Body of pancreas (tissue), 4 donors: ENCODE data around the gene GABRG3. TPM values are rescaled to one million over a fixed set of nuclear protein-coding genes. Genes with fewer than 3 reads are reported as not detected.

ENCODE experiments used
- ATAC-seq: fragments of 150-250 bp; one replicate; pipeline ENCODE4 v1.9.1; 2016
- DNase-seq, 4 donors: peaks; one replicate each; pipeline ENCODE4 v3.0.0-alpha.2; 2019
- H3K27ac ChIP-seq, 4 donors: fragments of 200-600 bp; sonication (generic); 1 replicate in 3 of 4; 2 replicates in 1 of 4; pipeline versions ENCODE4 v1.5.1 to v1.6.1; 2016 to 2019; ENCODE audit warnings: mild to moderate bottlenecking in 1 of 4, mixed read lengths in 1 of 4, moderate library complexity in 1 of 4
- H3K27me3 ChIP-seq, 2 donors: fragments of 200-600 bp; sonication (generic); one replicate each; pipeline ENCODE4 v1.6.0; 2016; ENCODE audit warnings: mild to moderate bottlenecking in 1 of 2
- H3K36me3 ChIP-seq, 2 donors: fragments of 200-600 bp; sonication (generic); replicated peaks in 1 of 2; 2 replicates each; pipeline ENCODE4 v1.5.1; 2016; ENCODE audit warnings: low read depth in 2 of 2; ENCODE audit not compliant: insufficient read depth in 1 of 2
- H3K4me1 ChIP-seq: fragments of 200-600 bp; sonication (generic); one replicate; pipeline ENCODE4 v1.6.0; 2016
- H3K4me3 ChIP-seq, 2 donors: fragments of 200-600 bp; sonication (generic); 1 replicate in 1 of 2; 2 replicates in 1 of 2; pipeline ENCODE4 v1.5.1; 2016 to 2019
- H3K9me3 ChIP-seq, 3 donors: fragments of 200-600 bp; sonication (generic); 1 replicate in 2 of 3; 2 replicates in 1 of 3; pipeline ENCODE4 v1.5.1; 2016
- POLR2A ChIP-seq, 3 donors: fragments of 450-650 bp; IDR thresholded peaks; one replicate each; pipeline ENCODE4 v1.6.1; 2016; ENCODE audit warnings: antibody characterized with exemption in 3 of 3, mild to moderate bottlenecking in 2 of 3
- WGBS, 2 donors: methylation state at CpG; one replicate each; pipeline ENCODE4 v1.1.5; 2017; 5-methylcytosine and 5-hydroxymethylcytosine counted together
- intact Hi-C: fragments of 100-400 bp; cut with DNase I; formaldehyde crosslinking; loops from one replicate; pipeline ENCODE4 v1.15.1; 2023
- total RNA-seq, 2 donors: library from RNA; depleted of rRNA; stranded (reverse); fragments of >200 nt; gene quantifications; one replicate each; pipeline ENCODE4 v1.1.0, GENCODE V29; 2016
- TF ChIP-seq, protein P1 (sequence below), 7 experiments: fragments of 450-650 bp in 4 of 7; fragments of 200-600 bp in 3 of 7; sonication (generic) in 3 of 7; IDR thresholded peaks; one replicate each; pipeline ENCODE4 v1.5.1; 2016 to 2019; ENCODE audit warnings: antibody characterized with exemption in 7 of 7

GABRG3 gene
- total RNA-seq, 2 donors from 2014 or later: not detected

DNA sequence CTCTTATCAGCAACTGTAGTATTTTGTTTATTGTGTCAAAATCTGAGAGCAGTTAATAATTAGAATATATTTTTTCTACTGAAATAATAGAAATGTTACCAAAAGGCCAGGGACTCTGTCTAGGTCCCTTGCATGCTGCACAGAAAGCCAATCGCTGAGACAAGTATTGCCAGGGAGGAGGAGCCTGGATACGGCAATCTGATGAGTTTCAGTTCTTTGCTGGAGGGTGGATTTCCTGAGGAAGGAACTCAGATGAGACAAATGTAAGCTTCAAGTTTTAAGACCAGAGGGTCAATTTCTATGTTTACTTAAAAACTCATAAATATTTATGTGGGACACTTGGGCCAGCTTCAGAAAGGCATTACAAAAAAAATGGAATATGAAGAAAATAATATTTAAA is 252.2 kb downstream of the GABRG3 start:
- no peak overlapping the region for H3K4me3 ChIP-seq
- no peaks in the 10 kb centered on the region for H3K4me1 ChIP-seq
- TF ChIP-seq POLR2A (IDR thresholded peaks at IDR 0.05): no peak
- TF ChIP-seq, protein P1, sequence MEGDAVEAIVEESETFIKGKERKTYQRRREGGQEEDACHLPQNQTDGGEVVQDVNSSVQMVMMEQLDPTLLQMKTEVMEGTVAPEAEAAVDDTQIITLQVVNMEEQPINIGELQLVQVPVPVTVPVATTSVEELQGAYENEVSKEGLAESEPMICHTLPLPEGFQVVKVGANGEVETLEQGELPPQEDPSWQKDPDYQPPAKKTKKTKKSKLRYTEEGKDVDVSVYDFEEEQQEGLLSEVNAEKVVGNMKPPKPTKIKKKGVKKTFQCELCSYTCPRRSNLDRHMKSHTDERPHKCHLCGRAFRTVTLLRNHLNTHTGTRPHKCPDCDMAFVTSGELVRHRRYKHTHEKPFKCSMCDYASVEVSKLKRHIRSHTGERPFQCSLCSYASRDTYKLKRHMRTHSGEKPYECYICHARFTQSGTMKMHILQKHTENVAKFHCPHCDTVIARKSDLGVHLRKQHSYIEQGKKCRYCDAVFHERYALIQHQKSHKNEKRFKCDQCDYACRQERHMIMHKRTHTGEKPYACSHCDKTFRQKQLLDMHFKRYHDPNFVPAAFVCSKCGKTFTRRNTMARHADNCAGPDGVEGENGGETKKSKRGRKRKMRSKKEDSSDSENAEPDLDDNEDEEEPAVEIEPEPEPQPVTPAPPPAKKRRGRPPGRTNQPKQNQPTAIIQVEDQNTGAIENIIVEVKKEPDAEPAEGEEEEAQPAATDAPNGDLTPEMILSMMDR (IDR thresholded peaks at IDR 0.05): no peak
- DNase-seq (no peak), ATAC-seq (no peak)
- H3K27me3 ChIP-seq: no peaks in the 10 kb centered on the region
- no peak overlapping the region for H3K27ac ChIP-seq
- H3K9me3 ChIP-seq: no peaks in the 10 kb centered on the region
- H3K36me3 ChIP-seq: no peaks in the 10 kb centered on the region
- 44 to 53% methylated on average over 2 of the region's 2 CpGs for WGBS, 2 donors
- intact Hi-C loops: no loop called here

DNA sequence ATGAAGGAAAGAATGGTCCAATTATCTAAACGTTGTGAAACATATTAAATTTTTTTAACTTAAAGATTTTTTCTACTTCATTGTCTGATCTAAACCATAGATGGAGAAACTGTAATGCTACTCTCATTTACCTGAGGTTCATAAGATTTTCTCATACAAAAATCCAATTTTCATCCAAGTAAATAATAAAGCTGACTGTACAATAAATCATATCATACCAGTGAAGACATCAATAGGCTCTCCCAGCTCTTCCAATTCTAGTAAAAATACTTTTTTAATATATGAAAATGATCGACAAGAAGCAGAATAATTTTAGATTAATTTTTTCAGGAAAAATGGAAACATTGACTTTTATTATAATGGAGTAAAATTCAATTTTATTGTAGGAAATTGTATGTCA is 260.8 kb downstream of the GABRG3 start:
- 27 to 33% methylated on average over 2 of the region's 2 CpGs for WGBS, 2 donors

DNA sequence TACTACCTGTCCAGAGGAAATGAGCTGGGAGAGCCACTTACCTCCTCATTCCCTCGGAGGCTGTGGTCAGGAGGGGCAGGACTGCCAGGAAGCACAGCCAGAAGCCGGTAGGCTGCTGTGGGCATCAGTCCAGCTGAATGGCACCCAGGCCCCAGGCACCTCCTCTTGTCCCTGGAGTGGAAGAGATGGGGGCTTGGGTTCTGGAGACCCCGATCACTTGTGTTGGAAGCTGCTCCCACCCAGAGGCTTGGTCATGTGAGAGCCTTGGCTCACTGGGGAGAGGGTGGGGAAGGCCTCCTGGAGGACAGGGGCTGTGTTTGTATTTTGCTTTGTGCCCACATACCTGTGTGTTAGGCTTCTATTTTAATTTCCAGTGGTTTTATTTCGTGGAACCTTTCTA is 261.9 kb downstream of the GABRG3 start:
- Histone ChIP-seq H3K36me3 (no peaks in the 10 kb centered on the region), H3K27ac (no peak overlapping the region), H3K4me1 (no peaks in the 10 kb centered on the region), H3K27me3 (no peaks in the 10 kb centered on the region), H3K4me3 (no peak overlapping the region), H3K9me3 (no peaks in the 10 kb centered on the region)
- TF ChIP-seq, protein P1 (IDR thresholded peaks at IDR 0.05): no peak
- TF ChIP-seq POLR2A (IDR thresholded peaks at IDR 0.05): no peak
- 61 to 72% methylated on average over 4 of the region's 4 CpGs for WGBS, 2 donors
- intact Hi-C loops: no loop called here
- DNase-seq (no peak), ATAC-seq (no peak)

More for the DNA sequence above, 260.8 kb downstream of the GABRG3 start:
- no peak for ATAC-seq
- DNase-seq: no peak
- Histone ChIP-seq H3K27ac (no peak overlapping the region), H3K4me3 (no peak overlapping the region), H3K27me3 (no peaks in the 10 kb centered on the region), H3K4me1 (no peaks in the 10 kb centered on the region), H3K9me3 (no peaks in the 10 kb centered on the region), H3K36me3 (no peaks in the 10 kb centered on the region)
- TF ChIP-seq POLR2A (IDR thresholded peaks at IDR 0.05): no peak
- TF ChIP-seq, protein P1 (IDR thresholded peaks at IDR 0.05): no peak
- intact Hi-C loops: no loop called here

DNA sequence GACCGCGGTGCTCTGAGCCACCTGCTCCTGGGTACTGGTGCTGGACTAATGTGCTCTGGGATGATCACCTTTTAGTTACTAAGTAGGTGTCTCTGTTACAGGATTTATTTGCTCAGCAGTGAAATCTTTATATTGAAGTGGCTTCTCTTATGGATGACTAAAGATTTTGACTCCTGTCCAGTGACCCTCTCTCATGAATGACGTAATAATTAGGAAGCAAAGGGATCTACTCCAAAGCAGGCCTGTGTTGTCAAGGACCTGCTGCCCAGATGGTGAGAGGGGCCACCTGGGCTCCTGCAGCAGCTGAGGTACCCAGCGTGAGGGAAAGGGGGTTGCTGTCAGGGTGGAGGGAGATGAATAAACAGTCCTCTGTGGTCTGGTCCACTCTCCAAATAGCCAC is 263.6 kb downstream of the GABRG3 start:
- Histone ChIP-seq H3K4me3 (no peak overlapping the region), H3K4me1 (no peaks in the 10 kb centered on the region), H3K9me3 (no peaks in the 10 kb centered on the region), H3K36me3 (no peaks in the 10 kb centered on the region), H3K27ac (no peak overlapping the region), H3K27me3 (no peaks in the 10 kb centered on the region)
- no peak for ATAC-seq
- intact Hi-C loops: no loop called here
- WGBS, 2 donors: 54 to 73% methylated on average over 4 of the region's 4 CpGs
- DNase-seq: no peak
- TF ChIP-seq, protein P1 (IDR thresholded peaks at IDR 0.05): no peak
- no peak for TF ChIP-seq POLR2A (IDR thresholded peaks at IDR 0.05)

DNA sequence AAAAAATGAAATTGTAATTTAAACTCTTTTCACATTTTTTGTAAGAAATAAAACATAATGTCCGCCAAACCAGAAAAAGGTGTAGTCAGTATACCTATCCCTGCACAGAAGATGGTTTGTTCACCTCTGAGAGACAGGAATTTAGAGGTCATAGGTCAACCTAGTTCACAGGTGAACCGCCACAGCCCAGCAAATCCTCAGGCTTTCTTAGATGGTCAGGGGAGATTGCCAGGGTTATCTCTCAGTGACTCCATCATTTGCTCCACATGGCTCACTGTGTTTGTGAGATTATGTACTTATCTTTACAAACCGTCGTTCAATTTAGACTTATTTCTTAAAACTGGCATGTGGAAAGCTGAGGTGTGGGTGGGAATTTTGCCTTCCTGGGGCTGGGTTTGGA is 264.2 kb downstream of the GABRG3 start:
- DNase-seq (no peak), ATAC-seq (no peak)
- Histone ChIP-seq H3K9me3 (no peaks in the 10 kb centered on the region), H3K27ac (no peak overlapping the region), H3K4me1 (no peaks in the 10 kb centered on the region), H3K27me3 (no peaks in the 10 kb centered on the region), H3K36me3 (no peaks in the 10 kb centered on the region), H3K4me3 (no peak overlapping the region)
- TF ChIP-seq, protein P1 (IDR thresholded peaks at IDR 0.05): no peak
- no peak for TF ChIP-seq POLR2A (IDR thresholded peaks at IDR 0.05)
- 38 to 47% methylated on average over 4 of the region's 4 CpGs for WGBS, 2 donors
- intact Hi-C loops: no loop called here
